HG03457 (cell line): ENCODE data around the gene NHERF1.

Source experiments
- ATAC-seq: cut with Tn5 transposase; IDR thresholded peaks from one replicate; pipeline ENCODE4 v1.9.1; 2021; ENCODE audit warnings: moderate number of reproducible peaks; ENCODE audit not compliant: unreplicated experiment

The NHERF1 gene

DNA sequence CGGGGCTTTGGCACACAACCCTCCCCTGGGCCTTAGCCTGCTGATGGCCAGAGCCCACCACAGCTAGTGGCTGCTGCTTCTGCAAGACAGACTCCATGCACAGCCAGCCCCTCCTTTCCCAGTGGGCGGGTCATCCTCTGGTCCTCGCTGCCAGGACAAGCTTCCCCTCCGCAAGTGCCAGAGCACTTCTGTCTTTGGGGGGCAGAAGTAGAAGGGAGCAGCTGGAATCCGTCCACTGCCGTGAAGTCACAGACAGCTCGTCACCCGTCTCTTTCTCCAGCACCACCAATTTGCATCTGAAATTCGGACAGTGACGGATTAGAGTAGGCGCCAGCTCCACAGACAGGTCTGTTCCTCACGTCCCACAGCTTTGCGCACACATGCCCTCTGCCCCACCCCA is 59.0 kb downstream of the NHERF1 start:
- ATAC-seq, result no peak

DNA sequence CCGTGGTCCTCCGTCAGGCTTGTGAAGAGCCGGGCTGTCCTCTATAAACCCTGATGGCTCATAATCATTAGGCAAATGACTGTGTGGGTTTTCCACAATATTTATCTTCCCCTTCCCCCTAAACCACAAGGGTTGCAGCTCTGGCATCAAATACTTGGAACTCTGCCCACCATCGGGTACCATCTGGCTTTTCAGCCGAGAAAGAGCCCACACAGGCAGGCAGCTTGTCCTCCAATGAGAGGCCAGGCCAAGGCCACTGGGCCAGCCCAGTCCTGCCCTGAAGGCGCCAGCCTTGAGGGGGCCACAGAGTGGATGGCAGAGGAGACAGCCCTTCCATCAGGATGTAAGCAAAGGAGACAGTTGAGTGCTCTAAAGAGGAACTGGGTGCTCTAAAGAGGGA is 59.5 kb downstream of the NHERF1 start:
- no peak for ATAC-seq

DNA sequence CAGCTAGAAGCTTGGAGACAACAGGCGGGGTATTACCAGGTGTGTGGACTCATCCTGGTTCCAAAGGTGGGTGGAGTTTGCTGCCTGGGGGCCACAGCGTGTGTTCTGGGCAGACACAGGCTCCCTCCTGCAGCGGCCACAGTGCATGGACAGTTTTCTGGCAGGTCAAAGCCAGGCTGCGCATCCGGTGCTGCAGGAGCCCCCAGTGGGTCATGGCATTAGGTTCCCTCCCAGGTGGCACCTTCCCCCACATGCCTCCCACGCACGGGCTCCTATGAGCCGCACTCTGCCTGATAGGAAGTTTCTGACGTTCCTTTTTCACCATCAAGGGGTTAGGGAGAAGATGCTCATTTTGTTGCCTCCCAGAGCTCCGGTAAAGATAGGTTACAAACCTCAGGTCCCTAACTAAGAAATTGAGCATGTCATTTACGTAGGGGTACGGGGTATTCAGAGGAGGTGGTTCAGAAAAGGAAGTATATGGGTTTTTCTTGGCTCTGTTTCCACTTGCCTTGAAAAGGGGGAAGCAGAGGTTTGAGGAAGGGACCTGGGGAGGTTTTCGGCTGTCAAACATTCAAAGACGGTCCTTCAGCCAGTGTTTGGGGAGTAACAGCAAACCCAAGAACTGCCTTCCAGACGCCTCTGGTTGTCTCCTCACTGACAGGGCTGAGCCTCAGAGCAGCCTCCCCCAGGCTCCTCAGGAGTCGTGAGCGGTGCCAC is 60.4 kb downstream of the NHERF1 start:
- no peak for ATAC-seq

DNA sequence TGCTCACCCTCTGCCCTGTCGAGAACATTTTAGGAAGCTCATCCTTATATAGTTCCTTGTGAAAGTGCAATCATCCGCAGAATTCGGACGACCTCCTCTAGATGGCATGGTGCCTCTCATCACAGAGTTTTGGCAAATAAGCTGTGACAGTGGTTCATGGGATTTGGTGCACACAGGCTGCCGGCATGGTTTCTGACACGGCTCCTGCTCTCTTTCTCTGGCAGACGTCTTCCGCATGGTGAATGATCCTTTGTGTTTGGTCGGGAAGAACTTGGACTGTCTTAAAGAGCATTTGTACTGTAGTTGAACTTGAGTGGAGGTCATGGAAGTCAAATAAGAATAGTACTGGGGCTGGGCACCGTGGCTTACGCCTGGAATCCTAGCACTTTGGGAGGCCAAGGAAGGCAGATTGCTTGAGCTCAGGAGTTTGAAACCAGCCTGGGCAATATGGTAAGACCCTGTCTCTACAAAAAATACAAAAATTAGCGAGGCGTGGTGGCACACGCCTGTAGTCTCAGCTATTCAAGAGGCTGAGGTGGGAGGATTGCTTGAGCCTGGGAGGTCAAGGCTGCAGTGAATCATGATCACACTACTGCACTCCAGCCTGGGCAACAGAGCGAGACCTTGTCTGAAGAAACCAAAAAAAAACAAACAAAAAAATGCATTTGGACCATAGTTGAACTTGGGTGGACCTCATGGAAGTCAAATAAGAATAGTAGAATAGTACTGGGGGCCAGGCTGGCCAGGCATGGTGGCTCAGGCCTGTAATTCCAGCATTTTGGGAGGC is 62.5 kb downstream of the NHERF1 start:
- no peak for ATAC-seq

DNA sequence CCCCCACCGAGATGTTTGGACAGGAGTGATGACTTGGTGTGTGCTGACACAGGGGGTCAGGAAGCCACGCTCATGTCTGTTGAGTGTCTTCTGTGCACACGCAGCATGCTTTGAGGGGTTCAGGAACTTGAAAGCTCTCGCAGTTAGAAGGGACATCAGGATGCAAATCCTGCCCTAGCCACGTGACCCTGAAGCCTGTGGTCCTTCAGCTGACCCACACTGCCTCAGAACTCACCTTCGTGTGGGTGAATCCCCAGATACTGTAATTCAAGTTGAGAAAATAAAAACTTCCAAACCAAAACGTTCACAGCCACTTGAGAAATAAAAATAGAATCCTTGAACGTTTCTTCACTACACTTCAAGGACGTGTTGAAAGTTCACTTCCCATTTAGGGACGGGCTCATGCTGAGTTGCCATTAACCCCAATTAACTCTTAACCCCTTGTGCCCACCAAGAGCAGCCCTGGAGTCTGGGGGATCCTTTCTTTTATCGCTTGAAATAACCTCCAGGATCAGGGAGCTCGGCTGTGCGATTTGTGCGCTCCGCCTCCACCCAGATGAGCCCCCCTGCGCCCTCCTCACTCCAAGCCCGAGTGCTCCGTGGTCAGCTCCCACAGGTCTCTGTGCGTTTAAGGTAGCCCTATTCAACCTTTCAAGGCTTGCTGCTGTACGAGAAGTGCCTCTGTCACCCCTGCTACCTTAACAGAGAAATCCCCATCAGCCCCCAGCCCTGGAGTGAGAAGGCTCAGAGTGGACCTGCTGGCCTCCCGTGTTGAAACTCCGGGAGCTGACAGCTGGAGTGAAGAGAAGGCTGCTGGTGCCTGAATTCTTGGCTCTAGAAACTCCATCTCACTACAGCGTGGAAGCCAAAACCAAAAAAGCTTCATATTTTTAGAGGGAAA is 63.9 kb downstream of the NHERF1 start:
- no peak for ATAC-seq

DNA sequence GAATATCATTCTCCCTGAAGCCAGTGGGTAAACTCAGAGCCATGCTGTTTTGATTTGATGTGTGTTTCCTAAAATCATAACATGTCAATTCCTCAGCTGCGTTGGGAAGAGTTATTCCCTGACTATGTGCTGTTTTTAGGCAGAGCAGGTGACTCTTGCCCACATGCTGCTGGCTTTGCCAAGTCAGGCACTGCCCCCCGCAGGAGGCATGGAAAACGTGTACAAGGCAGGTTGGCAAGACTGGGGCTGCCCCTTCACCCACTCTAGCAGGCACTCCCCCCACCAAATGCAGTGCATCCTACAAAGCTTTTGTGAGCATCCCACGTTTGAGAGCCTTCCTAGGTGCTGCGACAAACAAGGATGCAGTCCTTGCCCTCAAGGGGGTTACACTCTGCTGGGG is 66.0 kb downstream of the NHERF1 start:
- ATAC-seq, result no peak

DNA sequence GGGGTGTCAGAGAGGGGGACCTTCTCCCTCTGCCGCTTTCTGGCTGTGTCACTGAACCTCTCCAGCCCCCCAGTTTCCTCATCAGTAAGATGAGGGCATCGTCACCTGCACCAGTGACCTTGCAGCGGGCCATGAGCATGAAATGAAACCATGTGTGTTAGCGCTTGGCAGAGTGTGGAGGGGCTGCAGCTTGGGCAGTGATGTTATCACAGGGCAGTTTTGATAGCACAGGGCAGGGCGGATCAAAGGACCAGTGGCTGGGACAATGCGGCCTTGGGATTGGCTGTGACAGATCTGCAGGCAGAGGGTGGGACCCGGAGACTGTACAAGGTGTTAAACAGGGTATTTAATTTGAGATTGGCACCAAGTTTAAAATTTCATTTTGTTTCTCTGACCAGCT is 66.6 kb downstream of the NHERF1 start:
- no peak for ATAC-seq

DNA sequence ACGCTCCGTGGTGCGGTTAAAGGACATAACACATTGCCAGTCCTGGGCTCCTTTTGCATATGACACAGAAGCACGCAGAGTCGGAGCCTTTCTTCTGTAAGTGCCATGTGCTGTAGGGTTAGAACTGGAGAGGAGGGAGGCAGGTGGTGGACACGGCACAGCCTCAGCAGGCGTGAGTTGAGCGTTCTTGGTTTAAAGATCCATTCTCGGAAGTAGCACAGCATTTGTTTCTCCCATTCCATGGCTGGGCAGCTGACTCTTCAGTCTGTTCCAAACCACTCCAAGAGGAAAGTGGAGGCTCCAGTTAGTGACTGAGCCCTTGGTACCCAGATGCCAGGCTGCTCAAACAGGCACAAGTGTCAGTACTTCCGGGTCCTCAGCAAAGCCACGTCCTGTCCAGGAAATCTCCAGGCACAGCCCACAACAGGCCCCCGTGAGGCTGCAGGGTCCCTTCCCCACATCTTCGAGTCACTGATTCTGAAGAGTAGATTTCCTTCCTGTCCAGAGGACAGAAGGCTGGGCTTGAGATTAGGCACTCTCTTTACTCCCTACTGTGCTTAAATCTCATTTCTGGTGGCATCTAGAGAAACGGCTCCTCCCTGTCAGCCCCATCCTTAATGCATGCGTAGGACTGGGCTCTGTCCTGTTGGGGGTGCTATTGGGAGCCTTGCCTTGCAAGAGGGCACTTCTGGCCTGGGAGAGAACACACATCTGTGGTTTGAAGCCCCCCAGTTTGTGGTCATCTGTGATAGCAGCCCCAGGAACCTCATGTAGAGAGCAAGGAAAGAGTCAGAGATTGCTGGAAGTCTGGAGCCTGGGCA is 67.3 kb downstream of the NHERF1 start:
- ATAC-seq, result no peak

DNA sequence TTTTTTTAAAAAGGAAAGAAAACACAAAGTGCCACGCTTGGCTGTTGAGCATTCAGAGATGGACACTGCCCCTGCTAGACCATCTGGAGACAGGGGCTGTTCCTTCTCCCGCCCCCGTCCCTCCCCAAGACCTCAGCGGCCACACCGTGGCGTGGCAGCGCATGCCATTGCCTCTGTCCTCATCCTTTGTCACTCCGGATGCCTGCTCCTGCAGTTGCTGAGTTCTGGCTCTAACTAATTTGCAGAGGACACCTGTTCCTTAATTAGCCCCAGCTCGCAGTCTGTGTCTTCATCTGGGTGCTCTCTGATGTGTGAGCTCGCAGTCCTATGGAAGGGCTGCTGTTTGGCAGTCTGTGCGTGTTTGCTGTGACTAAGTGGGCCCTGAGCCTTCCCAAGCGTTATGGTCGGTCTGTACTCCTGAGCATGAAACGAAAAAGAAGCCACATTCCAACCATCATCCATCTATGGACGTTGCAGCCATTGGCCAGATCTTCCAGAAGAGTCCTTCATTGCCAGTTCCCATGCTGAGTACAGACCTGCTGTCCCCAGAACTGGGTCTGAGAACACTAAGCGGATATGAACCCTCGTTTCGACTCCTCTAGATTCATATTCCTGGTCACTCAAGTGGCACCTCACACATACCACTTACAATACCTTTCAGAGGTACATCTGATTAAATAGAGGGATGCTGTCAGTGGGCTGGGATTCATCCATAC is 68.6 kb downstream of the NHERF1 start:
- no peak for ATAC-seq

DNA sequence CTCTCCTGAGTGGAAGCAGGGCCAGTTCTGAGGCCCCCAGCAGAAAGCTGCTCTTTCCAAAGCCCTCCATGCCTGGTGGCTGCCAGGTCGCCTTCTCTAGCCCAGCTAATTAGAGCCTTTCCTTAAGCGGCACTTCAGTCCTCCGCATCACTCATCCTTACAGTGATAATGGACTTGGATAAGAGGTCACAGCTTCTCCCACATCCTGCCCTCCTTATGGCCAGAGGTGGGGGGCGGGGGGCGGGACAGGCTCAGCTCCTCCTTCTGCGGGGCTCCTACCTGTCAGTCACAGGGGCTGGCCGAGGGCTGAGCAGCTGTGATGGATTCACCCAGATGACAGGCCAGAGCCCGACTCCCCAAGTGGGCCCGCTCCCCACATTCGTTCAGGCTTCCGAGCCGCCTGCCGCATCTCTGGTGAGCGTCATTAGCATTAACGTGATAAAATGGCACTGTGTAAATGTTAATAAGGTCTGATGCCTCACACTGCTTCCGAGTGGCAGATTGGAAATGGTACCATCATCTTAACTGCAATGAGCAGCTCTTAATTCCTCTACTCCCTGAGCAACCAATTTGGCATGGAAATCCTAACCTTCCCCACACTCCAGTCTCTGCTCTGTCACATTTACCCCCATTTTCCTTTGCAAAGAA is 70.0 kb downstream of the NHERF1 start:
- ATAC-seq, result no peak
